Liver (tissue), 3 donors: ENCODE measurements around the gene ATCAY.

Experiments
- GABPA ChIP-seq, 2 donors: IDR thresholded peaks in 1 of 2; conservative IDR thresholded peaks in 1 of 2; 2 replicates each; pipeline ENCODE4 v1.6.1; 2016; ENCODE audit warnings: antibody characterized with exemption in 2 of 2, mild to moderate bottlenecking in 1 of 2, moderate library complexity in 1 of 2
- JUND ChIP-seq, 2 donors: IDR thresholded peaks; 2 replicates each; pipeline ENCODE4 v1.6.1; 2016; ENCODE audit warnings: antibody characterized with exemption in 2 of 2
- RAD21 ChIP-seq, 2 donors: IDR thresholded peaks; 2 replicates each; pipeline ENCODE4 v1.6.1; 2016; ENCODE audit warnings: antibody characterized with exemption in 2 of 2, mild to moderate bottlenecking in 2 of 2
- RXRA ChIP-seq, 2 donors: IDR thresholded peaks; 2 replicates each; pipeline ENCODE4 v1.6.1; 2017 to 2018; ENCODE audit warnings: antibody characterized with exemption in 2 of 2, mild to moderate bottlenecking in 1 of 2
- TAF1 ChIP-seq: conservative IDR thresholded peaks from 2 replicates; pipeline ENCODE4 v1.6.1; 2016; ENCODE audit warnings: antibody characterized with exemption, mild to moderate bottlenecking
- TF ChIP-seq, protein P1 (sequence below): fragments of 150-350 bp; IDR thresholded peaks from 2 replicates; pipeline ENCODE4 v1.5.1; 2017; ENCODE audit warnings: improper control_type of control experiment, low read depth, low read length; ENCODE audit not compliant: missing input control
- donor health status: healthy.
- donor health status: healthy.

DNA sequence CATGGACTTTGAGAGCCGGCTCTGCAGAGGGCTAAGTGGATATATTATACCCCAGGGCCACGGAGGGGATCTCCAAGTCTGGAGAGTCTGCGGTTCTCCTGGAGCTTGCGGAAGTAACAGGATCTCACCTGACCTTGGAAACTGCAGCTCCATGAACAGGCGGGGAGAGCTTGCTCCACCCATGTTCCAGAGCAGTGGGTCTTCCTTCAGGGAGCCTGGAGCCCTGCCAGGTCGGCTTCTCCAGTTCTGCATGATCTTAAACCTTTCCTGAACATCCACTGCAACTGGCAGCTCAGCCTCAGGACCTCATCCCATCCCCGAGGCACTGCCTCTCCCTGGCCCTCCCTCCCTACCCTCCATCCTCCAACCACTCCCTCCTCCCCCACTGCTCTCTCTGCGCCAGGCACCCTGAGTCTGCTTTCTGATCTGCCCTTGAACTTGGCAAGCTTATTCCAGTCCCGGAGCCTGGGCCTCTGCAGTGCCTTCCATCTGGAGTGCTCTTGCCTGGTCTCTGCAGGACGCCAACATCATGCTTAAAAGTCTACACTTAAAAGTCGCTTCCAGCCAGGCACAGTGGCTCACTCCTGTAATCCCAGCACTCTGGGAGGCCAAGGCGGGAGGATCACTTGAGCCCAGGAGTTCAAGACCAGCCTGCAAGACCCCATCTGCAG is 13.2 kb downstream of the ATCAY start:
- TF ChIP-seq, protein P1, sequence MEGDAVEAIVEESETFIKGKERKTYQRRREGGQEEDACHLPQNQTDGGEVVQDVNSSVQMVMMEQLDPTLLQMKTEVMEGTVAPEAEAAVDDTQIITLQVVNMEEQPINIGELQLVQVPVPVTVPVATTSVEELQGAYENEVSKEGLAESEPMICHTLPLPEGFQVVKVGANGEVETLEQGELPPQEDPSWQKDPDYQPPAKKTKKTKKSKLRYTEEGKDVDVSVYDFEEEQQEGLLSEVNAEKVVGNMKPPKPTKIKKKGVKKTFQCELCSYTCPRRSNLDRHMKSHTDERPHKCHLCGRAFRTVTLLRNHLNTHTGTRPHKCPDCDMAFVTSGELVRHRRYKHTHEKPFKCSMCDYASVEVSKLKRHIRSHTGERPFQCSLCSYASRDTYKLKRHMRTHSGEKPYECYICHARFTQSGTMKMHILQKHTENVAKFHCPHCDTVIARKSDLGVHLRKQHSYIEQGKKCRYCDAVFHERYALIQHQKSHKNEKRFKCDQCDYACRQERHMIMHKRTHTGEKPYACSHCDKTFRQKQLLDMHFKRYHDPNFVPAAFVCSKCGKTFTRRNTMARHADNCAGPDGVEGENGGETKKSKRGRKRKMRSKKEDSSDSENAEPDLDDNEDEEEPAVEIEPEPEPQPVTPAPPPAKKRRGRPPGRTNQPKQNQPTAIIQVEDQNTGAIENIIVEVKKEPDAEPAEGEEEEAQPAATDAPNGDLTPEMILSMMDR, result no peak
- TF ChIP-seq TAF1 (no peak), RXRA (IDR thresholded peaks at IDR 0.05) (no peak), RAD21 (IDR thresholded peaks at IDR 0.05) (no peak), JUND (IDR thresholded peaks at IDR 0.05) (no peak), GABPA (IDR thresholded peaks at IDR 0.05 in 1 of 2, conservative IDR thresholded peaks at IDR 0.05 in 1 of 2) (no peak)
